Kidney capillary endothelial cell (primary cell): Measurements from ENCODE around the gene BHLHE23.

Source experiments
- DNase-seq: peaks from one replicate; pipeline ENCODE4 v3.0.0-alpha.2; 2018; ENCODE audit warnings: low spot score

BHLHE23 gene

GRCh38 chr20:62991196-62991807, 15.5 kb downstream of the BHLHE23 start:
- no peak for DNase-seq

GRCh38 chr20:62990306-62990825, 16.4 kb downstream of the BHLHE23 start:
- DNase-seq = no peak

GRCh38 chr20:62989201-62989601, 17.6 kb downstream of the BHLHE23 start:
- DNase-seq = no peak

GRCh38 chr20:62987114-62987513, 19.6 kb downstream of the BHLHE23 start:
- no peak for DNase-seq

GRCh38 chr20:62986257-62986800, 20.4 kb downstream of the BHLHE23 start:
- no peak for DNase-seq

- DNase-seq = no peak
These were observed 21.4 kb downstream of the BHLHE23 start for GRCh38 chr20:62985444-62985778.

GRCh38 chr20:62984666-62985443, 21.9 kb downstream of the BHLHE23 start:
- no peak for DNase-seq

GRCh38 chr20:62983210-62983609, 23.6 kb downstream of the BHLHE23 start:
- no peak for DNase-seq

- no peak for DNase-seq
These were observed 24.4 kb downstream of the BHLHE23 start for GRCh38 chr20:62982124-62983075.

- no peak for DNase-seq
These were observed 25.8 kb downstream of the BHLHE23 start for GRCh38 chr20:62980970-62981369.

GRCh38 chr20:62980380-62980960, 26.3 kb downstream of the BHLHE23 start:
- DNase-seq = no peak

GRCh38 chr20:62979876-62980373, 26.8 kb downstream of the BHLHE23 start:
- DNase-seq = no peak

GRCh38 chr20:62979310-62979709, 27.5 kb downstream of the BHLHE23 start:
- DNase-seq = no peak

GRCh38 chr20:62978561-62978943, 28.2 kb downstream of the BHLHE23 start:
- no peak for DNase-seq

- no peak for DNase-seq
These were observed 28.9 kb downstream of the BHLHE23 start for GRCh38 chr20:62977613-62978560.

GRCh38 chr20:62976886-62977285, 29.9 kb downstream of the BHLHE23 start:
- no peak for DNase-seq

- DNase-seq = no peak
These were observed 30.8 kb downstream of the BHLHE23 start for GRCh38 chr20:62975812-62976508.

- DNase-seq = no peak
These were observed 31.5 kb downstream of the BHLHE23 start for GRCh38 chr20:62975251-62975760.
